ENCODE results near the gene TTC7B.
A peak's percentile ranks its signal among the peaks of the same experiment; 100 is the strongest.

Gene TTC7B

GRCh38 chr14:90739318-90740068 is 76.7 kb downstream of the TTC7B start:
- no peak for DNase-seq

DNA sequence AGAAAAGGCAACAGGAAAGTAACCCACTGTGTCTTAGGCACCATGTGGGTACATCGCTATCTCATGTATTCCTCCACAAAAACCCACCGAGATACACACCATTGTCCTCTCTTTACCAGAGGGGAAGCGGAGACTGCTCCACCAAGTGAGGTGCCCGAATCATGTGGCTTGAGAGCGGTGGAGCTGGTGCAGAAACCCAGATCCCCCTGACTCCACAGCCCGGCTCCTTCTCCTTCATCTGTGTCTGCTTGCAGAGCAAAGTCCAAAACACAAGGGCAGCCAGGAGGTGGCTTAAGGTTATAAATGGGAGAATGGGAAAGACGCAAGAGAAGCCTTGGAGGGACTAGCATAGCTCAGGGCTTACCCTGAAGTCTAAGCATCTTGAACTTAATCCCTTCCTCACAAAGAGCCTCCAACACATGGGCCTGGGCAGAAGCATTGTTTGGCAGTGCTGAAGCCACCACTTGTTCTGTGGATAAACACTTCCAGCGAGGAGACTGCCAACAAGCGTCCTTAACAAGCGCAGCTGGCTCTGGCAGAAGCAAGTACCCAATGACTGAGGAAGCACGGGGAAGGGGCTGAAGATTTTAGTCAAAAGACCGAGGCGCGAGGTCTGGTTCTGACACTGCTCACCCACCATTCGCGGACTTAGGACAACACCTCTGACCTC is 83.0 kb downstream of the TTC7B start:
- DNase-seq, result no peak

GRCh38 chr14:90732718-90733117 is 83.5 kb downstream of the TTC7B start:
- DNase-seq, result peak; percentile 65 to 81

- DNase-seq, result peak; percentile 83 to 93
Measured at GRCh38 chr14:90732139-90732538, 84.1 kb downstream of the TTC7B start.

DNA sequence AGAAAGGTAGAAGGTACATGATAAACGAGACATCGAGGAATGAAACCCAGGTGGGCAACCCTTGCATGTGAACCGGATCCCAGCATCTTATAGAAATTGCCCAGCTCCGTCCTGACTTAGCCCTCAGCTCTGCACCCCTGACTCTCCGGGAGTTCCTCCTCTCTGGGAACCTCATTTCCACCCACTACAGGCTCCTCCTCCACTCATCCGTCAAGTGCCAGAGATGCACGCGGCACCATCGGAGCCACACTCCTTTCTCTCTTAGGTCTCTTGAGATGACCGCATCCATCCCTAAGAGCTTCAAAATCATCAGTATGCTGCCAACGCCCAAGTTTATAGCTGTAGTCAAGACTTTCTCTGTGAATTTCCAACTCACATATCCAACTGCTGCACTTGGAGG is 84.7 kb downstream of the TTC7B start:
- DNase-seq, result peak; percentile 45 to 52

DNA sequence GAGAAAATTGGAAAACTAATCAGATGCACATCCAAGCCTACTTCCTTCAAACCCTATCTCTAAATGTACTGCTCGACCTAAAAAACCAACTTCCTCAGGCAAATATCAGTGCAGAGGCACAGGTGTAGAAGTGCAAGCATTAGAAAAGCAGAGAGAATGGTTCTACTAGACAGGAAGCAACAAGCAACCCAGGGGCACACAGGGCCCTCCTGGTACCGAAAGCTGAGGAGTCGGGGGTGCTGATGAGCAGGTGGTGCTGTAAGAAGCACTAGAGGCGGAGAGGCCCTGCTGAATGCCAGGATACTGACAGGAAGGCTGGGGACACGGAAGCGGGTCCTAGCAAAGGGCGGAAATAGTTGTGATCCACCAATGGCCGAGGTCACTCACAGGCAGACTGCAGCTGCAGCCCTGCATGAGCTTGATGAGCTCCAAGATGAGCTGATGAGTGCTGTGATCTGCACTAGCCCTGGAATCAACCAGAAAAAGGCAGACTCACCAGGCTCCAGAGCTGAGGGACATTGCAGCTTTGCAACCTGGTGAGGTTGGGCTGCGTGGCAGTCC is 85.9 kb downstream of the TTC7B start:
- no peak for DNase-seq

DNA sequence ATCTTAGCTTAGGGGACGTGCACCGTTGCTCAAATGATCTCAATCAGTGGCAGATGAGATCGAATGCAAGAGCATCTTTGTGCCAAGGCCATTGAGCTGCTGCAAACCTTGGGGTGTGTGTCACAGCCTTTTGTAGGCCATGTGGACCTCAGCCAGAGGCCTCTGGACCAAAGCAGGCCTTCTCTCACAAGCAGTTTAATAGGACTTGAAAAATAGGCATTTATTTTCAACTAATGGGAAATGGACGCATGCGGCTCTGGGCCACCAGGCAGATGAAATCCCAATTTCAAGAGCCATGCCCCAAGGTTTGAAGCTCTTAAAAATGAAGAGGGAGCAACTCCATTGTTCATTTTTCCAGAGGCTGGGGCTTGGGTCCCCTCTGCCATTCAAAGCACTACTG is 87.3 kb downstream of the TTC7B start:
- no peak for DNase-seq

- no peak for DNase-seq
Measured at GRCh38 chr14:90727082-90727481, 89.1 kb downstream of the TTC7B start.

GRCh38 chr14:90726656-90727055 is 89.6 kb downstream of the TTC7B start:
- peak in 1 of 2 donors; percentile 50 for DNase-seq

- DNase-seq, result no peak
Measured at GRCh38 chr14:90724866-90725265, 91.4 kb downstream of the TTC7B start.

- DNase-seq, result peak; percentile 26 to 35
Measured at GRCh38 chr14:90722590-90722989, 93.6 kb downstream of the TTC7B start.

- no peak for DNase-seq
Measured at GRCh38 chr14:90721619-90722305, 94.5 kb downstream of the TTC7B start.

- DNase-seq, result no peak
Measured at GRCh38 chr14:90720832-90721231, 95.4 kb downstream of the TTC7B start.

DNA sequence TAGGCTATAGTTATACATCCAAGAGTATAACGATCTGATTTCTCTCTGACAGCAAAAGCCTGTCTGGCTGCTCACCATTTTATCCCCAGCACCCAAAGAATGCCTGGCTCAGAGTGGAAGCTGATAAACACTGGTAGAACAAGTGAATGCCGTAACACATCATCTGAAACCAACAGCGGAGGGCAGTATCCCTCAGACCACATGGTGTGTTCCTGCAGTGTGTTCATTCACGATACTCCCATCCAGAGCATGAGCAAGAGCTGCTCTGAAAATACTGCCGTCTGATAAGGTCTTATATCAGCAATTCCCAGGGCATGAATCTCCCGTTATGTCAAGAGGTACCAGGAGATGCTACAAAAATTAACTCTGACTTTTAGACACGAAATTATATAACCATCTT is 95.9 kb downstream of the TTC7B start:
- no peak for DNase-seq

GRCh38 chr14:90717916-90718315 is 98.3 kb downstream of the TTC7B start:
- DNase-seq, result no peak

DNA sequence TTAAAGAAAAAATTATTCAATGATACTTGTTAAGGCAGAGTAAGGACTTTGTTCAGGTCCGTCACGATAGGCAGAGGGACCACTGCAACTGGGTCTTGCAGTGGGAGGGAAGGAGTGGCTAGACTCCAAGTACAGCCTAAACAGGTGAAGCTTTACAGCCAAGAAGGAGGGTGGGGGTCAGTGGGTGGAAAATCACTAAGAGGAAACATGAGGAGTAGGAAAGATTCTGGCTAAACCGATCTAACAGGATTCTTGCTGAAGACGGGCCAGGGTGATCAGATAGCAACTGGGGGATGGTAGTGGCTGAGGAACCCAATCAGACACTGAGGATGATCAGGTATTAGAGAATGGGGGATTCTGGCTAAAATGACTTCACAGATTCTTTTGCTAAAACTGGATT is 100.2 kb downstream of the TTC7B start:
- DNase-seq, result no peak

GRCh38 chr14:90715495-90715894 is 100.7 kb downstream of the TTC7B start:
- no peak for DNase-seq

DNA sequence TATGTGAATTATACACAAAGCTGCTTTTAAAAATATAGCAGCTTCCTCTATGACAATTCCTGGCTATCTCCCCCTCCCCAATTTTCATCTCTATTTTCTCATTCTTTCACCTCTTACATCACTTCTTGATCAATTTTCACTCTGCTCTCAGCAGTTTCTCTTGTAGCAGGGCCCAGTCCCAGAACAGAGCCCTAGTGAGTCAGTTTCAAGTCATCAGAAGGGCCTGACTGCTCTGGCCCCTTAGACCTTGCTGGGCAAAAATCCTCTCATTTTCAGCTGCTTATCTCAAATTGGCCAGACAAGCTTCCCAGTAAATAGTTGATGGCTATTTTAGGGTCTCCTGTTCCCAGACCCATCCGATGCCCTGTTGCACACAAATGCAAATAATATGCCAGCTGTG is 101.4 kb downstream of the TTC7B start:
- DNase-seq, result no peak

- no peak for DNase-seq
Measured at GRCh38 chr14:90704738-90705392, 111.4 kb downstream of the TTC7B start.

GRCh38 chr14:90703841-90704737 is 112.1 kb downstream of the TTC7B start:
- no peak for DNase-seq

- no peak for DNase-seq
Measured at GRCh38 chr14:90700933-90701776, 115.1 kb downstream of the TTC7B start.

Data from inflammatory macrophage (primary cell).